Stimulated activated naive CD4-positive, alpha-beta T cell (primary cell): ENCODE measurements around the gene PFDN1.
A peak's percentile ranks its signal among the peaks of the same experiment; 100 is the strongest.
"Not testable (repeated sequence)": the region's sequence is repeated elsewhere in the genome, so short reads cannot be mapped to it uniquely, and the experiment has no call there.

Source experiments
- DNase-seq, 6 experiments: peaks; one replicate each; lab custom pipeline; 2025; lab: John Stamatoyannopoulos, UW

Gene PFDN1

GRCh38 chr5:140302786-140303639, at the start of gene PFDN1:
Gene PFDN1 (minus strand): TSS chr5:140303101. CDS start chr5:140303073, 28 bp downstream.
- DNase-seq: peak; percentile 77 to 92 (median 90)

GRCh38 chr5:140351609-140352334, 48.9 kb upstream of the PFDN1 start:
- peak in 5 of 6 experiments; percentile 26 to 88 (median 67) for DNase-seq

DNA sequence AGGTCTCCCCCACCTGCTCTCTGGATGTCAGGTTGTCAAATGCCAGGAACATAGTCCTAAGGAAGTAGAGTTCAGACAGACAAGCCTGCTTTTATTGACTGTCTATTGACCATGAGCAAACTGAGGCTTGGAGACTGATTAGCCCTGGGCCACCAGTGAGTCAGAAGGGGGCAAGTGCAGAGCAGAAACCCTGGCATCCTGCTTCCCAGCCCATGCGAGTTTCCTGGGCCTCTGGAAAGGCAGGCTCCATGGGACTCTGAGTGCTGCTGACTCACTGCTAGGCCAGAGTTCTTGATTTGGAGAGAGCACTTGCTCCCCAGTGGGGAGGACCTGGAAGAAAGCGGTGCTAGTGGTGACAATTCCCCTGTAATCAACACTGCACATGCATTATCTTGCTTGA, 46.3 kb upstream of the PFDN1 start:
- DNase-seq: no peak

DNA sequence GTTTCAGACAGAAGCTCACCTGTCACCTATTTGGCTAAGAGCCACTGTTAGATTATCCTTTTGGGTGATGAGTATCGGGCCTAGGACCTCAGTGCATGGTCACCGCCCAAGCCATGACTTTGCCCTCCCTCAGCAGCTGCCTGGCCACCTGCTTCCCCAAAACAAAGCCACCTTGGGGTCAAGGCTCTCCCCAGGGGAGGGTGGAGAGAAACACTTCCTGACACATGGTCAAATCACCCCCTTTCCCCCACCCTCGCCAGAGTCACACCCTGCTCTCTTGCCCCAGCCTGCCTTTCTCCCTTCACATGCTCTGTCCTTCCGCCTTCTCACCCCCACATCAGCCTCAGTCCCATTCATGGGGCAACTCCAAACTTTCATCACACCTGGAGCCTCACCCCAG, 45.2 kb upstream of the PFDN1 start:
- no peak for DNase-seq

DNA sequence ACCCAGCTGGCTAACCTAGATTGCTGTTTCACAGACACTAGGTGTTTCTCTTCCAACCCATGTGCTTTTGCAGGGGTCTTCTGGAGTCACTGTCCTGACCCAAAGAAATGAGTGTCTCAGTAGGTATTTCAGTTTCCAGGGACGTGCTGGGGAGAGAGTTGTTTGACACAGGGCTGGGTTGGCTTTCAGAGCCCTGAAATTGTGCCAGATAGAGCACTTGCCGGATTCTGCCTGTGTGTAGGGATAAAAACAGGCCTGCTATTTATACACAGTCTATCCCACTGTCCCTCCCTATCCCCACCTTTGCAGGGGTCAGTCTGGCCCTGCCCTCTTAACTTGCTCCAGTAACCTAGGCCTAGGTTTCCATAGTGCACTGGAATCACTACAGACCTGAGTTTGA, 44.5 kb upstream of the PFDN1 start:
- DNase-seq: no peak

GRCh38 chr5:140346348-140347221, 43.7 kb upstream of the PFDN1 start, which contains the start of gene HBEGF:
Gene HBEGF (minus strand): TSS chr5:140346603. CDS start chr5:140346328, 275 bp downstream.
- DNase-seq: peak; percentile 11 to 65 (median 50)

- DNase-seq: peak in 2 of 6 experiments; percentile 12 to 39
These were observed 43.0 kb upstream of the PFDN1 start for GRCh38 chr5:140345919-140346347.

DNA sequence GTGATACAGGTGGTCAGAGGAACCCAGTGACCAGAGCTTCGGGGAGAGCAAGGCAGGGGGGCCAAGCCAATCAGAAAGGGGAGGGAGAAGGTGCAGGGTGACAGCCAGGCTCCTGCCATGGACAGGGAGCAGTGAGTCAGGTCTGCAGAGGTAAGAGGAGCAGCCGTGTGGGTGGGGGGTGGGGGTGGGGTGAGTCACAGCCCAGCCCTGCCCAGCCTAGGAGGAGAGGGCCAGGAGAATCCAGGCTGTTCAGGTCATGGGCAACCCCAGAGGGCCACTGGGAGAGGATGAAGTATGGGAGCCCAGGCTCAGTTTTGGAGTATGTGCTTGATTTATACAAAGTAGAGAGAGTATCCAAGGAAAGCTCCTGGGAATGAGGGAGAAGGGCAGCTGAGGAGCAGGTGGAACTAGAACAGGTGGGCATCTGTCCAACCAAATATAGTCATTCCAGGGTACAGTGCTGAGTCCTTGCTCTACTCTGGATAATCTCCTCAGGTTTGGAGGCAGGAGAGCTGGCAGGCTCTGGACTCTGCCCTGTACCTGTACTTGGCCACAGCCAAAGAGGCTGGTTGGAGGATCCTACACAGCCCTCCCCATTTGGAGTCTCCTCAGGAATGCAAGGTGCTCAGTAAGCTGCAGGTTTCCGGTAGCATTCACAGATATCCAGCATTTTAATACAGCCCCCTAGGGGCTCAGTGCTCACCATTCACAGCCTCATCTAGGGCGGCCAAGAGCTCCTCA, 42.0 kb upstream of the PFDN1 start:
- peak in 1 of 6 experiments; percentile 10 for DNase-seq

- DNase-seq: not testable (repeated sequence)
These were observed 40.9 kb upstream of the PFDN1 start for GRCh38 chr5:140343849-140344248.

GRCh38 chr5:140342896-140343295, 40.0 kb upstream of the PFDN1 start:
- no peak for DNase-seq

DNA sequence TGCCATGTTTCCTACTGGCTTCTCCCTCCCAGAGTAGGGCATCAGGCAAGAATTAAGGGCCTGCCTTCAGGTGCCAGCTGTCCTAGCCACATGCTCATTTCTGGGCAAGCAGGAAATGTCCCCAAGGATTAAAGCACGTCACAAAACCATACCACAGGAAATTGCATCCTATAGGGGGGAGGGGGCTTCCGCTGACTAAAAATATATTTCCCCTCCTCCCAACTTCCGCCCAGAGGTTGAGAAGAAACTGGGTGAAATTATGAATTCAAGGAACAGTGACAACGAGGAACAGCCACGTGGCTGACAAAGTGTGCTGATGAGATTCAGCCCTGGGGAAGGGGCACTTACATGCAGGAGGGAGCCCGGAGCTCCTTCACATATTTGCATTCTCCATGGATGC, 39.4 kb upstream of the PFDN1 start:
- DNase-seq: peak in 3 of 6 experiments; percentile 18 to 44 (median 23)

- no peak for DNase-seq
These were observed 38.7 kb upstream of the PFDN1 start for GRCh38 chr5:140341591-140341990.

GRCh38 chr5:140340605-140341121, 37.8 kb upstream of the PFDN1 start:
- no peak for DNase-seq

- DNase-seq: no peak
These were observed 36.7 kb upstream of the PFDN1 start for GRCh38 chr5:140339636-140340035.

GRCh38 chr5:140338908-140339307, 36.0 kb upstream of the PFDN1 start:
- no peak for DNase-seq

DNA sequence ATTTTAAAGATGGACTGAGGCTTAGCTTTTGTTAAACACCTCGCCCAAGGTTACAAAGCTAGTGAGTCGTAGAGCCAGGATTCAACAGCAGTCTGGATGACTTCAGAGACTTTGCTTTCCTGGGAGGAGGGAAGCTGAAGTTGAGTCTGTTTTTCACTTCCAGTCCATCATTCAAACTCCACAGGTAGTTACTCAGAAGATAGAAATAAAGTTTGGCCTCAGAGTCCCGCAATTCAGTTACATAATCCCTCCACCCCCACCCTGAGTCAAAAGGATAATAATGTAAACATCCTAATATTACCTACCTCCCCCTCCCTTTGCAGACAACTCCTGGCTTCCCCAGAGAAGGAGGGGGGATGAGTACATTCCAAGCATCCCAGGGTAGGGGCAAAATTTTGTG, 35.4 kb upstream of the PFDN1 start:
- DNase-seq: no peak

DNA sequence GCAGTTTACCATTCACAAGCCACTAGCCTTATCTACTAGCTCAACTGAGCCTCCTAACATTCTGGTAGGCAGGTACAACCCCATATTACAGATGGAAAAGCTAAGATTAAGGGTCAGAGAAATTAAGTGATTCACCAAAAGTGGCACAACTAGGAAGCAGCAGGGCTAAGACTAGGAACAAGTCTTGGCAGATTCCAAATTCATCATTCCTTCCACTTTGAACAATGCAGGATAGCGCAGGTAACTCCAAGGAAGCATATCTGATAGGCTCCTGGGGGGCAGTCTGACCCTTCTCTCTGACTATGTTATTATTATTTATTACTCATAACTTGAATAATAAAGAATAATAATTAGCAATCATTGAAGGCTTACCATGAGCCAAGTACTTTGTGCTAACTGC, 35.0 kb upstream of the PFDN1 start:
- DNase-seq: no peak

DNA sequence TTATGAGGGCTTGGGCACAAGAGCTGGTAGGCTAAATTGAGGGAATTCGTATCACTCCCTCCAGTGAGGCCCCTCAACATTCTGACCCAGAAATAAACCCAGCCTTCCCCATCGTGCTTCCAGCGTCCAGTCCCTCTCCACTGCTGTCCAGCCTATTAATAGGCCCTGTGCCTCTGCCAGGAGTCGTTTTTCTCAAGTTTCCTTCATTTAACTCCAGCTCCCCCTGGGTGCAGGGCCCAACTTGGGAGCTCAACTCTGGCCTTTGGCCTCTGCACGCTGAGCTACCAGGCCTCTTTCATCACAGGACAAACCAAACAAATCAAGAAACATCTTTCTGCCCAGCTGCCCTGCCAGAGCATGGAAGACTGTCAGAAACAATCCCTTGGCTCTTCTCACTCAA, 33.5 kb upstream of the PFDN1 start:
- no peak for DNase-seq

DNA sequence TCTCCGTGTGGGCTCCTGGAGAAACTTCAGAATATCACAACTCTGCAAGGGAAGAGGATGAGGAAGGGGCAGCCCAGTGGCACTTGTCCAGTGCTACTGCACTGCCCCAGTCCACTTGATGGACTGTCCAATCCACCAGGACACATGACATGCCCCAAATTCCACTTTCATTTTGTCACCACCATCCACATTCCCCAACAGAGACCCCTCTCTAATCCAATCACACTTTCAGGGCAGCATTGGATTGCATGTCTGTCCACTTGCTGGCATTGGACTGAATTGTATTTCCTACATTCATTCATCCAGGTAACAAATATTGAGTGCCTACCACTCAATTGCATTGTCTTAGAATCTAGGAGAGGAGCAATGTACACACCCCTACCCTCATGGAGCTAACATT, 28.7 kb upstream of the PFDN1 start:
- no peak for DNase-seq

GRCh38 chr5:140329739-140330481, 27.0 kb upstream of the PFDN1 start:
- DNase-seq: no peak
